ENCODE measurements around the gene PRDM5. TPM values are rescaled to one million over a fixed set of nuclear protein-coding genes. Genes with fewer than 3 reads are reported as not detected.

Gene PRDM5
- total and polyA plus RNA-seq, 9 of the 15 experiments (the other 6 are each of a cell fraction or from before 2014, with no cell fraction given): not detected

GRCh38 chr4:120835342-120835741 is 87.2 kb downstream of the PRDM5 start:
- Histone ChIP-seq H4K20me1 (replicated peaks; ENCODE audit: control insufficient read depth, insufficient read depth, low read length) (no peaks in the 10 kb centered on the region), H3K27me3 (ENCODE audit: control insufficient read depth in 2 of 2, insufficient read depth in 2 of 2, low read length in 2 of 2) (no peaks in the 10 kb centered on the region), H3K4me3 (no peak overlapping the region), H3K79me2 (ENCODE audit: control insufficient read depth, insufficient read depth, low read length) (no peaks in the 10 kb centered on the region), H3K9ac (ENCODE audit: insufficient read depth in 1 of 2, low read depth in 2 of 2, low read length in 2 of 2) (no peak overlapping the region), H3K27ac (ENCODE audit: extremely low read depth, low read depth, low read length) (no peak overlapping the region), H2AFZ (ENCODE audit: low read depth, low read length) (no peak overlapping the region), H3K9me1 (ENCODE audit: control insufficient read depth, insufficient read depth, low read length) (no peaks in the 10 kb centered on the region), H3K4me2 (ENCODE audit: insufficient read depth, low read length) (no peak overlapping the region), H3K9me3 (replicated peaks; ENCODE audit: control insufficient read depth, insufficient read depth, low read depth, low read length) (no peaks in the 10 kb centered on the region), H3K36me3 (ENCODE audit: control insufficient read depth, insufficient read depth, low read length) (no peaks in the 10 kb centered on the region), H3K4me1 (replicated peaks in 1 of 2; ENCODE audit: control insufficient read depth in 2 of 2, insufficient read depth in 2 of 2, low read length in 2 of 2) (no peaks in the 10 kb centered on the region)
- FAIRE-seq (no peak), DNase-seq (ENCODE audit: extremely low read depth in 1 of 4, low spot score in 3 of 4) (no peak), ATAC-seq (no peak)
- ChIA-PET POLR2A (no interaction called here), CTCF (ENCODE audit: low intra/inter-chr PET ratio) (no interaction called here)
- BruUV-seq (replicated peaks): no TSS peak
- in situ Hi-C loops (cut with MboI): no loop called here
- no peak for TF ChIP-seq CHCHD3 (CRISPR knock-in tag; IDR thresholded peaks at IDR 0.05)
- no peak for TF ChIP-seq GTF2A2 (tag; IDR thresholded peaks at IDR 0.05)
- no peak for TF ChIP-seq CHAMP1 (IDR thresholded peaks at IDR 0.05)
- no peak for TF ChIP-seq BMI1 (IDR thresholded peaks at IDR 0.05; ENCODE audit: low read length)
- no peak for TF ChIP-seq DLX4 (CRISPR knock-in tag; IDR thresholded peaks at IDR 0.05)
- no peak for TF ChIP-seq DPF2 (IDR thresholded peaks at IDR 0.05)
- WGBS (ENCODE audit: insufficient coverage, low coverage, missing lambda C conversion rate): 0% methylated on average over 1 of the region's 1 CpG
- intact Hi-C loops (cut with micrococcal nuclease): no loop called here
